ENCODE results near the gene GPBP1L1.

- TF ChIP-seq CTCF (IDR thresholded peaks at IDR 0.05; ENCODE audit: poor library complexity) (no peak), EZH2 (IDR thresholded peaks at IDR 0.05; ENCODE audit: borderline replicate concordance) (no peak), EZH2phosphoT487 (IDR thresholded peaks at IDR 0.05; ENCODE audit: low read depth, severe bottlenecking, unreplicated experiment) (no peak)
Measured at GRCh38 chr1:45619149-45619921, 67.0 kb downstream of the GPBP1L1 start.

All from hepatocyte (in vitro differentiated cells).